Stimulated activated CD8-positive, alpha-beta memory T cell treated with anti-CD3 and anti-CD28 coated beads, Interleukin-12 subunit alpha, Interleukin-12 subunit beta, amount 100 ng/mL, for 1 hour (primary cell): ENCODE measurements around the gene DIRAS1.
"Not testable (repeated sequence)": the region's sequence is repeated elsewhere in the genome, so short reads cannot be mapped to it uniquely, and the experiment has no call there.

Source experiments
- DNase-seq: peaks from one replicate; pipeline ENCODE4 v3.0.0-alpha.2; 2020; ENCODE audit warnings: low read depth

DIRAS1 gene

DNA sequence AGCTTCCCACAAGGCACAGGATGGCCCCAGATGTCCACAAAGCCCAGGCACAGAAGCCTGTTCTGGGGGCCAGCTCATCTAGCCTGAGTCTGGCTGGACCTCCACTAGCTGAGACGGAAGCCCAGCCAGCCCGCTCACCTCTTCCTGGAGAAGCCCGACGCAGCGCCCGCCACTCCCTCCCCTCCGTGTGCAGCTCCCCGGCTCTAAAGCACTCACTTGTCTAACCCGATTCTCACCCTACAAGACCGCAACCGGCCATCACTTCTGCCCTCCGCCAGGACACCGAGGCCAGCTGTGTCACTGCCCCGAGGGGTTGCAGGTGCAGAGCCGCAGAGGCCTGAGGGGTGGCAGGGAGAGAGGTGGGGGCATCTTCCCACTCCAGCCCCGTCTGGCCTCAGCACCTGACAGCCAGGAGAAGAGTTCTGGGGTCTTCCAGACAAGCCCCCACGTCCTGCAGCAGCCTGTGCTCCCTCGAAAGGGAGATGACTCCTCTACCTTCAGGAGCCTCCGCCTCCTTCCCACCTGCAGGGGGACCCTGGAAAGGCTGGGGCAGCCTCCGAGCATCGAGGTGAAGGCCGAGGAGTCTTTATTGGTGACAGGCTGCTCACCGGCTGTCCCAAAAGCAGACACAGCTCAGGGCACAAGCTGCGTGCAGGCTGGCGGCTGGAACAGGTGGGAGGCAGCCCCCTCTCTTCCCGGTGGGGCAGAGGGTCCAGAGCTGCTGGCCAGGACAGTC lies 5.9 kb upstream of the DIRAS1 start:
- DNase-seq = no peak

DNA sequence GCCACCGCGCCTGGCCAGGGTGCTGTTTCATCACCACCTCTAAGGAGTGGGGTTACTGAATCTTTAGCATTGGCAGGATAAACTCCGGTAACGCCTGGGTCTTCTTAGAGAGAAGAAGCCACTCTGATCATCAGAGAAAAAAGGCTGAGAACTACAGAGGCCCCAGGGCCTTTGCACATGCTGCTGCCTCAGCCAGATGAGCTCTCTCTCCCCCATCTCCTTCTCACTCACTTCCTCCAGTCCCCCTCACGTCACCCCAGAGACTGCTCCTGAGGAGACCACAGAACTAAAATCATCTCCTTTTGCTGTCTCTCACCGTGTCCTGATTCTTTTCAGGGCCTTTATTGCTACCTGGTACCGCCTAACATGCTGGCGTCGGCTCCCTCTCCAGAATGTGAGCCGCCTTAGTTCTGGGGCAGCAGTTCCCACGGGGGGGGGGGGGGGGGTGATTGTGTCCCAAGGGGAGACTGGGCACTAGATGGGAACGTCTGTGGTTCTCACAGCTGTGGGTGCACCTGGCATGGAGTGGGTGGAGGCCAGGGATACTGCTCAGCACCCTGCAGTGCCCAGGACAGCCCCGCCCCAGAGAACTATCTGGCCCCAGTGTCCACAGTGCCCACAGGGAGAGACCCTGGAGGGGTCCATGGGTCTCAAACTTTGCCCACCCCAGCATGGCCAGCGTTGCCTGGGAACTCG lies 5.1 kb upstream of the DIRAS1 start:
- no peak for DNase-seq

DNA sequence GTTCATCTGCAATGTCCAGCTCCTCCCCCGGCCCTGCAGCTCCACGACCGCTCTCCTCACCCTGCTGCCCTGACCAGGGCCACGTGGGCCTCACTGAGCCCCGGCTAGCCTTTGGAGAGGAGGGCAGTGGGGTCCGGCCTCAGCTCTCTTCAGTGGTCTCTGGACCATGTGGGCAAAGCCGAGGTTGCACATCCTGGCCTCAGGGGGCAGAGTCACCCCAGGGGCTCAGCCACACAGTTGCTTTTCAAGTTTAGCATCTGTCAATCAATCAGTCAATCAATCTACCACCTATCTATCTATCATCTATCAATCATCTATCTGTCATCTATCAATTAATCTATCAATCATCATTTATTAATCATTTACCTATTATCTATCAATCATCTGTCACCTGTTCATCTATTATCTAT lies 3.0 kb upstream of the DIRAS1 start:
- no peak for DNase-seq

DNA sequence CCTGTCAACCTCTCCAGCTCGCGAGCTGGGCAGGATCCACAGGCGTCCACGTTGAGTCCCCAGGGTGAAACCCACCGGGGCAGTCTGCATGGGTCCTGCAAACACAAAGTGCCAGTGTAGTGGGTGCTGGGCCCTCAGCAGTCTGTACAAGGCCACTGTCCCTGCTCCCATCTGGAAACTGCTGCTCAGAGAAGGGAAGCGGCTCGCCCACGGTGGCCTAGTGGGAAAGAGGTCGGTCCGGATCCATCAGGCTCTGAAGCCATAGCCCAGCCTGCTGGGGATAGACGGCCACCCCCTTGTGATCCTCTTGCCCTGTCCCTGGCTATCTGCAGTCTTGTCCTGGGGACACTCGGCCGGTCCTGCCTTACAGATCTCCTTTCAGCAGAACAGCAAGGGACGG lies 2.6 kb upstream of the DIRAS1 start:
- no peak for DNase-seq

DNA sequence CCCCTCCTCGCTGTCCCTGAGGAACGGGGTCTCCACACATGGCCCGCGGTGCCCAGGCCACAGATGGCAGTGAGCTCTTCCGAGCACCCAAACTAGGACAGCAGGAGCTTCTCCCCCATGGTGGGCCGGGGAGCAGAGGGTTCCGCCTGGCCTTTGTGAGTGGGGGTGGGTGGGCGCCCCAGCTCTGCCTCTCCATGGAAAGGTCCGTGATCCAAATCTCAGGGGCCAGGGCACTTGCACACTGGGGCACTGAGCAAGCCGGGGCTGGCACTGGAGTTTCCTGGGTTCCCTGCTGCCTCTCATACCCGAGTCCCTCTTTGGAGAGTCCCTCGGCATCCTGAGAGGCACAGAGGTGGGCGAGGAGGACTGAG lies 2.2 kb upstream of the DIRAS1 start:
- DNase-seq = no peak

DNA sequence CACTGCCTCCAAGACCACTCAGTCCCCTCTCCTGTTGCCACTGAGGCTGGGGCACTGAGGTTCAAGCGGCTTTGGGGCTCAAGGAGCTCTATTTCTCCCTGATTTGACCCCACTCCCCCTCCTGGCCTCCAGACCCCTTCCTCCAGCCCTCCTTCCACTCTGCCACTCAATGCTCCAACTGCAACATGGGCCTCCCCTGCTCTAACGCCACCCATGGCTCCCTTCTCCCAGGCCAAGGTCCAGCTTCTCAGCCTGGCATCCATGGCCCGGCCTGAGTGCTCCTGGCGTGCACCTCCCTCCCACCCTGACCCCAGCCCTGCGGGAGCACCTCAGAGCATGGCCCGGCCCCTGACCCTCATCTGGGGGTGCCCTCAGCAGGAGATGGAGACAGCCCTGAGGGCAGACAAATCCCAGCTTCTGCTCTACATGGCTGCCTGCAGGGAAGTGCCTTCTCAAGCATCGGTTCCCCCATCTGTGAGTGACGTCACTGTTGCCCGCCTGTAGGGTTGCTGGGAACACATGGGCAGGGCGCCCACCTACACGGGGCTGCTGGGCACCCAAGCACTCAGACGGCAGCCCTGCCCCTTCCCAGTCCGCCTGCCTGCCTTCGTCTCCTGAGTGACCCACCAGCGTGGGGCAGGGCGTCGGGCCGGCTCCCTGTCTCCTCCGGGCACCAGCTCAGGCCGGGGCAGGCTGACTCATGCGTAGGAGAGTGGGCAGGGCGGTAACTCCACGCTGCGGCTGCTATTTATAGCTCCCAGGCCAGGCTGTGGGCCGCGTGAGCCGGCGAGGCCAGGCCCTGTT lies 1.6 kb upstream of the DIRAS1 start:
- no peak for DNase-seq

DNA sequence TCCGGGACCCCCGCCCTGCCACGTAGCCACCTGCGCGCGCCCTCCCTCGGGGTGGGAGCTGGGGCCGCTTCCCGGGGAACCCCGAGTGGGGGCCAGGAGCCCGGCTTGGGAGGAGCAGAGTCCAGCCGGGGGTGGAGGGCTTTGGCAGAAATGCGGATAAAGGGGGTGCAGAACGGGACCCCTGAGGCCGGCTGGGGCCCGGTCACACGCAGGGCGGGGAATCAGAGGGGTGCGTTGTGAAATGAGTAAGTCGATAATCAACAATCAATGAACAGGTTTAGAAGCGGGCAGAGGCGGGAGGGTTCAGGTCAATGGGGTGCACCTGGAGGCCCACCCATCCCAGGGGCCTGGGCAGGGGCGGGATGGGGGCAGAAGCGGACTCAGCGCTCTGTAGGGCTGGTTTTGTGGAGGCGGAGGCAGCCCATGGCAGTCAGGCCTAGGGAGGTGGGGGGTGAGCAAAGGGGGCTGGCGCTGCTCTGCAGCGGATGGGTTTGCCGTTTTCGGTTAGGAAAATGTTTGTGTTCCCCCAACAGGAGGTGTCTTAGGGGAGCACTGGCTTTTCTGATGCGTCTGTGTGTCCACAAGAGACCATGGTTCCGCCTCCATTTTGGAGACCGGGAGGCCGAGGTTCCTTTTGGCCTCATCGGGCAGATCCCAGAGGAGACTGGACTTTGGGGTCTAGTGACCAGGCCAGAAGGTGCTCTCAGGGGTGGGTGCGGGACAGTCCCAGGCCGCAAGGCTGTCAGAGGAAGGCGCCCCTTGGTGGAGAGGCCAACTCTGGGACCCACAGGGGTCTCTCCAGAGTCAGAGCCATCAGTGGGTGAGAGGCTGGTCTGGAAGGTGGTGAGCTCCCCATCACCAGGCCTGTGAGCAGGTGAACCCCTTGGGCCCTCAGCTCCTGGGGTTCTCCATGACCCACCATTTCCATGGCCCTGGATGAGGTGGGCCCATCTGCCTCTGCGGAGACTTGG lies 683 bp upstream of the DIRAS1 start:
- no peak for DNase-seq

DNA sequence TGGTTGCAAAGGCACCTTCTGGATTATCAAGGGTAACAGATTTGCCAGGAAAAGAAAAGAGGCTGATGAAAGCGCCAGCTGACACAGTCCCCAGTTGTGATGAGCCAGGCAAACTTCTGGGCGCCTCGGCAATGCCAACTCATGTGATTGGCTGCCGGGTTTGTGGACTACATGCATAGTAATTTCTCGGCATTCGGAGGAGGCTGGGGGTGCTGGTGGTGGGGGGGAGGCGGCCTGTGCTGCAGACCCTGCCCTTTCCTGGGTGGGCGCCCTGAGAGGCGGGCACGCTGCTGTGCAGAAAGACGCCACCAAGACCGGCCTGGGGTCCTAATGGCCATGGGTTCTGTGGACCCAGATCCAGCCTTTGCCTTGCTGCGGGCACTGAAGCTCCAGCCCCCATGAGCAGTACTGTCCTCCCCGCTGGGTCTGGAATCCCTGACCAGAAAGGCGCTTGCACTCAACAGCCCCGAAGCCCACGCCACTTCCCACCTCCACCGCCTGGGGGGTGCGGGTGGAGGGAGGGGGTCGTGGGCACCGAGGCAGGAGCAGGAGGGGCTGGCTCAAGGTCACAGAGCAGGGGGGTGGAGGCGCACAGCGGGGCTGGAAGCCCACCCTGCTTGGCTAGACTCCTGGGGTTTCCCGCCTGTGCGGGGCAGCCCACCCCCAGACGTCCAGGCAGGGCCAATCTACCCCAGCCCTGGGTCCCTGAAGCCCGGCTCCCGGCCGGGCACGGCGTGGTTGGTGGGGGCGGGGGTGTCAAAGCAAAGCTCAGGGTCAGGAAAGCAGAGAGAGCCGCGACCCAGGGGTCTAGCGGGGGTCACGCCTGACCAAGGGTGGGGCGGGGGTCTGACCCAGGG lies 1.0 kb downstream of the DIRAS1 start:
- DNase-seq = no peak

DNA sequence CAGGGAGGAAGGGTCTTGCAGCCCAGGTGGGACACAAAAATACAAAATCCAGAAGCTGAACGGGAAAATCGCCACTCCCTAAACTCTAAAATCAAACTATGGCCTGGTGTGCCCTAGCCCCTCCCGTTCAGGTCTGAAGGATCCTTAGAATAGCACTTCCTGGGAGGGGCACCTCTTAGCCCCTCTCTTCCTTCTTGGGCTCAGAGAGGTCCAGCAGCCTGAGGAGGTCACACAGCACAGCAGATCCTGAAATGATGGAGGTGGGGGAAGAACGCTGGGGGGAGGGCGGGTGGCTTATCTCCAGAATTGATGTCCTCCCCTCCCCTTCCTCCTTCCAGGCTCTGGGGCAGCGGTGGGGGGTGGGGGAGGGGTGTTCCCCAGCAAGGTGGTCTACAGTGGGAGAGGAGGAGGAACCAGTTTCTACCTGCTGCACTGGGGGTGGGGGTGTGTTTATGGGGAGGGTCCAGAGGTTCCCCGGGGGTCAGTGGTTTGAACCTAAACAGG lies 1.9 kb downstream of the DIRAS1 start:
- no peak for DNase-seq

DNA sequence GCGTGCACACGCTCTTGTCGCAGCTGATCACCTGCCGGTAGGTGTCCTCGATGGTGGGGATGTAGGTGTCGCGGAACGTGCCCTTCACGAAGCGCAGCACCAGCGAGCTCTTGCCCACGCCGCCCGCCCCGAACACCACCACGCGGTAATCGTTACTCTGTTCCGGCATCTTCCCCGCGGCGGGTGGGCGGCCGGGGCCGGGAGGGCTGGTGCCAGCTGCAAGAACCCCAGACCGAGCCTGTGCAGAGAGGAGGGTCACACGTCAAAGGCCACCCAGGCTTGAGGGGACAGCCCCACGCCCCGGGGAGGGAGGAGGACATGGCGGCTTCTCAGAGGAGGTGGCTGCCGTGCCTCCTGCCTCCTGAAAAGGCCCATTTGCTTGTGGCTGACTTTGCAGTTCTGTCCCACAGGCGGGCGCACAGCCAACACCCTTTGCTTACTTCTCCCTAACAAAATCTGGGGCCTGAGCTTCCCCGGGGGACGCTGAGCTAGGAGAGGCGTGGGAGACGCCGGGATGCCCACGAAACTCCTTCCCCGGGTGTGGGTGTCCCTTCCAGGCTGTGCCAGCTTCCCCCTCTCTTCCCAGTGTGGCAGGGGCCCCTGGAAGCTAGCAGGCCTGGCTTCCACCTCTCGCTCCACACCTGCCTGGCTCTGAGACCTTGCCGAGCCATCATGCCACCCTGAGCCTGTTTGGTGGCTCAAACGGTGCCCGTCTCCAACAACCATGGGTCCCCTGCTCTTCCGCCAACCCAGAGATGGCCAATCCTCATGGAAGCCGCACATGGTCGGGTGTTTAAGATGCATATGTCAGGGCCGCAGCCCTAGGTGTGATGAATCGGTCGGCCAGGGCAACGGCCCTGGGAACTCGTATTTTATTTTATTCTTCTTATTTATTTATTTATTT lies 3.3 kb downstream of the DIRAS1 start:
- no peak for DNase-seq

DNA sequence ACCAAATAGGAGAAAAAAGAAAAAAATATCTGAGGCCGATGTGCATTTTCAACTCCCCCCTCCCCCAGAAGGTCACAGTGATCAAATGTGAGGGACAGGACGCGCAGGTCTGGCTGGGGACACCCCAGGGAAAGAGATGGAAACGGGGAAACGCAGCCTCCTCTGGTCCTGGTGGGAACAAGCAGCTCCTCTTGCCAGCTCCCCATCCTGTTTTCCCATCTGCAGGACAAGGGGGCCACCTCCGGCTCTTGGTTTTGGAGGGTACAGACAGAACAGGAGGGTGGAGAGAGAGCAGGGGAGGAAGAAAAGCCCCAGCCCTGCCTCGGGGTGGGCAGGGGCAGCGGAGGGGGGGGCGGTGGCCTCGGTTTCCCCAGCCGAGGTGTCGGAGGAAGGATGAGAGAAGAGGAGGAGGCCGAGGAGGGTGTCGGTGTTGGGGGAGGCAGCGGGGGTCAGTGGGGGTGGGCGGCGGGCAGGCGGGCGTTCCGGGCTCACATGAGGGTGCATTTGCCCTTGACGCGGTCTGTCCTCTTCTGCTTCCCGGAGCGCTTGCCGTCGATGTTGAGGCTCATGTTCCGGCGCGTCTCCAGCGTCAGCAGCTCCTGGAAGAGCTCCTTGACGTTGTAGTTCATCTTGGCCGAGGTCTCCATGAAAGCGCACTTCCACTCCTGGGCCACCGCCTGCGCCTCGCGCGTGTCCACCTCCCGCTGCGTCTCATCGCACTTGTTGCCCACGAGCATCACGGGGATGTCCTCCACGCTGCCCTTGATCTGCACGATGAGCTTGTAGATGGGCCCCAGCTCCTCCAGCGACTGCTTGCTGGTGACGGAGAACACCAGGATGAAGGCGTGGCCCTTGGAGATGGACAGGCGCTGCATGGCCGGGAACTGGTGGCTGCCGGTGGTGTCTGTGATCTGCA lies 4.2 kb downstream of the DIRAS1 start:
- no peak for DNase-seq

DNA sequence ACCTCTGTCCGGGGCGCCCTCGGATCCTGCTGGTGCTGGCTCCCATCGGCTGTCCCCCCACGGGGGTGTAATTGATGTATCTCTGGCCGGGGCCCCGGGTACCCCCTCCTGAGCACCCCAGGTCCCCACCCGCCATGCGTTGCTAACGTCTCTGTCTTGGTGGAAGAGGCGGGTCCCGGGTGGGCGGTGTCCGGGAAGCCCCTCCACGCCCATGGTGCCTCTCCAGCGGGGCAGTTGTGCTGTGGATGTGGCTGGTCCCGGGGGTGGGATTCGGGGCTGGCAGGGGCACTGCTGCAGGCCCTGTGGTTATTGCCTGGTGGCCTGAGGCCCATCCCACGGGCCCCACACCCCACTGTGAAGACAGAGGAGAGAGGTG lies 4.9 kb downstream of the DIRAS1 start:
- no peak for DNase-seq

DNA sequence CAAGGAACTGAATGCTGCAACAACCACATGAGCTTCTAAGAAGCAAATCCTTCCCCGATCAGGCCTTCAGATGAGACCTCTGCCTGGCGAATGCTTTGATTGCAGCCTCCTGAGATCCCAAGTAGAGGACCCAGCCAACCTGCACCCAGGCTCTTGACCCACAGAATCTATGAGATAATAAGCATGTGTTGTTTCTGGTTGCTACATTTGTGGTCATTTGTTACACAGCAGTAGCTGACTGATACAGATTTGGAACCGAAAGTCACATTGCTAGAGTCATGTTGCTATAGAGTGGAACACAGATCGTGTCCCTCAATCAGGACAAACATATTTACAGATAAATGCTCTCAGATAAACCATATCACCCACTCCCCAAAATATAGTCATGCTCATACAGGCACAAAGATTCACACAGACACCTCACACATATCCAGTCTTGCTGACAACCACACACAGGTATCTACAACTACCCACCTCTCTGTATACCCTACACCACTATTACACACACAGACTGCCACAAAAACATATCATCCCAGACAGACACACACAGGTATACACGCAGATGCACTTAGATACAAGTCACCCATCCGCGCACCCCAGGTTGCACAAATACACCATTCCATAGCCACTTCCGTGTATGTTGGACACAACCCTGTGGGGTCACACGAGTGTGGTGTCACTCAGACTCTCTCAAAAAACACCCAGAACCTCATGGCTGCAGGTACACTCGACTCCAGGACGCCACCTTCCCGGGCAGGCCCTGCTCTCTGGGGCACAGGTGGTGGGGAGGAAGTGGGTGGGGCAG lies 5.5 kb downstream of the DIRAS1 start:
- no peak for DNase-seq

DNA sequence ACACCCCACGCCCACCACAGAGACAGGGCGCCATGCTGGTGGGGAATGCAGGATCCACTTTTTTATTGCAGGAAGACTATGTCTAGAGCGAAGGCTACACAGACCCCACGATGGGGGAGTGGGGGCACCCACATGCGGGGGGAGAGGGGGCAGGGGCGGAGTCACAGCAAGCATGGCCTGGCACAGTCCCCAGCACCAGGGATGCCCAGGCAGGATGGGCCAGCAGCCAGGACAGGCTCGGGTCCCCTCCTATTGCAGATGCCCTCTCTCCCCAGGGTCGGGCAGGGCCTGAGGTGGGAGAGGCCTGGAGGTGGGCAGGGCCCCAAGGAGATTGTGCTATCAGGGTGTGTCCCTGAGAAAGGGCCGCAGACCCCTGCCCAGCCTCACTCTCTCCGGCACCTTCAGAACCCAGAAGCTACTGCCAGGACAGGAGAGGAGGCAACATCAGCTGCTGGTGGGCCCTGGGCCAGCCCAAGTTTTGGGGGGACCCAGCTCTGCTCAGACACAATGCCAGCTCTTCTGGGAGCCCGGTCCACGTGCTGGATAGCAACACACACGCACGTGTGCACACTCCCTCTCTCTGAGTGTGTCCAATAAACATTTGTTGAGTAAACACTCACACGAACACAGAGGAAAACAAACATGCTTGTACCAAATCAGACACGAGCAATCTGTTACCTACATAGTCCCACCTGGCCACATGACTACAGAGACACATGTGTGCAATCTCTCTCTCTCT lies 6.5 kb downstream of the DIRAS1 start:
- no peak for DNase-seq

DNA sequence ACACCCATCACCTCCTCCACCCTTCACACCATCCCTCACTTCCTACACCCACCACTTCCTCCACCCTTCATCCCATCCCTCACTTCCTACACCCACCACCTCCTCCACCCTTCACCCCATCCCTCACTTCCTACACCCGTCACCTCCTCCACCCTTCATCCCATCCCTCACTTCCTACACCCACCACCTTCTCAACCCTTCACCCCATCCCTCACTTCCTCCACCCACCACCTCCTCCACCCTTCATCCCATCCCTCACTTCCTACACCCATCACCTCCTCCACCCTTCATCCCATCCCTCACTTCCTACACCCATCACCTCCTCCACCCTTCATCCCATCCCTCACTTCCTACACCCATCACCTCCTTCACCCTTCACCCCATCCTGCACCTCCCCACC lies 7.1 kb downstream of the DIRAS1 start:
- DNase-seq = not testable (repeated sequence)

DNA sequence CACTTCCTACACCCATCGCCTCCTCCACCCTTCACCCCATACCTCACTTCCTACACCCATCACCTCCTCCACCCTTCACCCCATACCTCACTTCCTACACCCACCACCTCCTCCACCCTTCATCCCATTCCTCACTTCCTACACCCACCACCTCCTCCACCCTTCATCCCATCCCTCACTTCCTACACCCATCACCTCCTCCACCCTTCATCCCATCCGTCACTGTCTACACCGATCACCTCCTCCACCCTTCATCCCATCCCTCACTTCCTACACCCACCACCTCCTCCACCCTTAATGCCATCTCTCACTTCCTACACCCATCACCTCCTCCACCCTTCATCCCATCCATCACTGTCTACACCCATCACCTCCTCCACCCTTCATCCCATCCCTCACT lies 8.0 kb downstream of the DIRAS1 start:
- DNase-seq = not testable (repeated sequence)

DNA sequence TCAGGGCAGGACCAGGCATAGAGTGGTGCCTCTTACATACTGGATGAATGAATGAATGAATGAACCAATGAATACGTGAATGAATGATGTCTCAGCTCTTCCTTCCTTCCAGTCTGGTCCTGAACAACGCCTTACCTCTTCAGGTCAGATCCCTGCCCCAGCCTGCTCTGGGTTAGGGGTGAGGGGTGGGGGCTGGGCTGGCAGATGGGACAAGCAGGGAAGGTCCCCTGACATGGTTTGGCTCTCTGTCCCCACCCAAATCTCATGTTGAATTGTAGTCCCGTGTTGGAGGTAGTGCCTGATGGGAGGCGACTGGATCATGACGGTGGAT lies 9.3 kb downstream of the DIRAS1 start:
- no peak for DNase-seq
